GM12878 (cell line): ENCODE results near the gene TMEM263. TPM values are rescaled to one million over a fixed set of nuclear protein-coding genes. Genes with fewer than 3 reads are reported as not detected.

Source experiments
- ATAC-seq: fragments of 200-7000 bp; cut with Tn5 transposase; 3 replicates; pipeline ENCODE4 v1.9.1; 2020; ENCODE audit warnings: mild to moderate bottlenecking, moderate library complexity
- BruUV-seq: library from RNA; stranded (reverse); fragments of 400-500 nt; replicated peaks from 2 replicates; lab custom pipeline; 2021; lab: Mats Ljungman, UMichigan
- CTCF ChIA-PET: fragments of 300-600 bp; sonication (Branson Sonifier 250); formaldehyde crosslinking; extraction: SDS; loops from one replicate; lab custom pipeline; 2021; ENCODE audit warnings: inconsistent platforms; lab: Yijun Ruan, JAX
- POLR2A ChIA-PET: fragments of 350-600 bp; formaldehyde crosslinking; extraction: SDS; loops from one replicate; lab custom pipeline; 2021; ENCODE audit warnings: inconsistent platforms; lab: Charles Lee
- RAD21 ChIA-PET: fragments of 300-600 bp; sonication (Branson Sonifier 250); formaldehyde crosslinking; loops from one replicate; lab custom pipeline; 2023; ENCODE audit warnings: antibody characterized with exemption; ENCODE audit not compliant: unreplicated experiment; lab: Charles Lee
- SMC1A ChIA-PET: fragments of 300-600 bp; sonication (Branson Sonifier 250); formaldehyde crosslinking; loops from one replicate; lab custom pipeline; 2023; ENCODE audit not compliant: unreplicated experiment, uncharacterized antibody; lab: Charles Lee
- DNase-seq: peaks from one replicate; pipeline ENCODE4 v3.0.0-alpha.2; 2011; ENCODE audit warnings: low read depth, low spot score
- FAIRE-seq: peaks from 3 replicates; lab custom pipeline; 2011; peaks lifted over from hg19 to GRCh38; lab: Jason Lieb, UNC
- H2AFZ ChIP-seq: 2 replicates; pipeline ENCODE4 v1.6.0; 2011; ENCODE audit warnings: low read depth, low read length, control low read depth; ENCODE audit not compliant: control insufficient read depth
- H3K27ac ChIP-seq: 2 replicates; pipeline ENCODE4 v1.5.1; 2011; ENCODE audit warnings: control low read depth; ENCODE audit not compliant: control insufficient read depth, insufficient read depth
- H3K27me3 ChIP-seq, 2 experiments: replicated peaks in 1 of 2; 2 replicates each; pipeline versions ENCODE4 v1.6.0 to v1.6.1; 2011; ENCODE audit warnings: low read length in 1 of 2; ENCODE audit not compliant: control insufficient read depth in 2 of 2, insufficient read depth in 2 of 2
- H3K36me3 ChIP-seq, 2 experiments: 2 replicates each; pipeline ENCODE4 v1.5.1; 2011; ENCODE audit warnings: low read length in 1 of 2; ENCODE audit not compliant: control insufficient read depth in 2 of 2, insufficient read depth in 2 of 2
- H3K4me1 ChIP-seq: 2 replicates; pipeline ENCODE4 v1.6.1; 2011; ENCODE audit warnings: mild to moderate bottlenecking, low read length, moderate library complexity, mixed read lengths; ENCODE audit not compliant: control insufficient read depth, insufficient read depth
- H3K4me2 ChIP-seq: 2 replicates; pipeline ENCODE4 v1.6.0; 2011; ENCODE audit warnings: control low read depth; ENCODE audit not compliant: control insufficient read depth, insufficient read depth
- H3K4me3 ChIP-seq: fragments of 200-600 bp; sonication (generic); 2 replicates; pipeline ENCODE4 v1.5.1; 2016
- H3K79me2 ChIP-seq: 2 replicates; pipeline ENCODE4 v1.6.0; 2011; ENCODE audit warnings: low read length; ENCODE audit not compliant: control insufficient read depth, insufficient read depth
- H3K9ac ChIP-seq: 2 replicates; pipeline ENCODE4 v1.8.0; 2011; ENCODE audit warnings: low read length, control low read depth, mixed read lengths; ENCODE audit not compliant: control insufficient read depth, insufficient read depth
- H3K9me3 ChIP-seq: replicated peaks from 3 replicates; pipeline ENCODE4 v1.5.1; 2011; ENCODE audit warnings: mild to moderate bottlenecking, low read length; ENCODE audit not compliant: control insufficient read depth, insufficient read depth
- H4K20me1 ChIP-seq: 2 replicates; pipeline ENCODE4 v1.6.0; 2011; ENCODE audit not compliant: control insufficient read depth, insufficient read depth
- BCL11A ChIP-seq: IDR thresholded peaks from 2 replicates; pipeline ENCODE4 v1.6.1; 2011; ENCODE audit warnings: low read depth, low read length
- CEBPB ChIP-seq, 2 experiments: fragments of 150-350 bp in 1 of 2; IDR thresholded peaks; 2 replicates each; pipeline ENCODE4 v1.6.1; 2012 to 2014; ENCODE audit warnings: low read depth in 2 of 2, low read length in 2 of 2, borderline replicate concordance in 1 of 2, inconsistent platforms in 1 of 2
- CHD1 ChIP-seq: IDR thresholded peaks from 2 replicates; pipeline ENCODE4 v1.6.1; 2012; ENCODE audit warnings: low read depth, low read length, improper control_type of control experiment
- CREM ChIP-seq: IDR thresholded peaks from 2 replicates; pipeline ENCODE4 v1.6.1; 2014; ENCODE audit warnings: antibody characterized with exemption, low read depth
- GABPA ChIP-seq: IDR thresholded peaks from 2 replicates; pipeline ENCODE4 v1.6.1; 2014; ENCODE audit warnings: antibody characterized with exemption, low read depth, mild to moderate bottlenecking, inconsistent platforms
- IKZF2 ChIP-seq, 2 experiments: fragments of 450-650 bp; IDR thresholded peaks; 2 replicates each; pipeline ENCODE4 v1.6.1; 2017; ENCODE audit warnings: mild to moderate bottlenecking in 2 of 2, moderate library complexity in 2 of 2
- MYC ChIP-seq: IDR thresholded peaks from 2 replicates; pipeline ENCODE4 v1.6.1; 2011; ENCODE audit warnings: mild to moderate bottlenecking, low read length, moderate library complexity, inconsistent platforms; ENCODE audit not compliant: insufficient read depth, insufficient replicate concordance, insufficient read length, severe bottlenecking
- NKRF ChIP-seq: fragments of 450-650 bp; conservative IDR thresholded peaks from 2 replicates; pipeline ENCODE4 v1.6.1; 2017; ENCODE audit warnings: mild to moderate bottlenecking, moderate library complexity
- NR2C2 ChIP-seq: IDR thresholded peaks from 2 replicates; pipeline ENCODE4 v1.6.1; 2011; ENCODE audit warnings: borderline replicate concordance, low read depth; ENCODE audit not compliant: control insufficient read depth, insufficient read length
- SPI1 ChIP-seq: IDR thresholded peaks from 2 replicates; pipeline ENCODE4 v1.6.1; 2011; ENCODE audit warnings: low read depth, mild to moderate bottlenecking, low read length, moderate library complexity, borderline replicate concordance; ENCODE audit not compliant: insufficient read depth
- SREBF1 ChIP-seq: IDR thresholded peaks from 2 replicates; pipeline ENCODE4 v1.6.1; 2012; ENCODE audit warnings: mild to moderate bottlenecking, low read length
- ZBTB11 ChIP-seq: fragments of 450-650 bp; formaldehyde crosslinking; IDR thresholded peaks from 2 replicates; pipeline ENCODE4 v1.5.0; 2022; ENCODE audit warnings: mild to moderate bottlenecking, missing genetic modification characterization
- WGBS: methylation state at CpG from one replicate; pipeline ENCODE4 v1.1.6; 2016; ENCODE audit warnings: low lambda C conversion rate; ENCODE audit not compliant: insufficient replicate concordance, insufficient coverage; ENCODE audit errors: missing lambda C conversion rate; 5-methylcytosine and 5-hydroxymethylcytosine counted together
- in situ Hi-C: fragments of 300-500 bp; cut with MboI; formaldehyde crosslinking; loops from 9 replicates; pipeline ENCODE4 v1.14.3; 2018; ENCODE audit warnings: mixed read lengths
- intact Hi-C: fragments of 100-400 bp; cut with micrococcal nuclease; formaldehyde crosslinking; loops from one replicate; pipeline ENCODE4 v1.14.2; 2022; ENCODE audit not compliant: unreplicated experiment
- polyA plus RNA-seq, 11 experiments: library from polyadenylated mRNA; depleted of rRNA in 4 of 11; unstranded in 6 of 11; stranded (reverse) in 5 of 11; fragments of >200 nt; fragmentation: Nextera tagmentation in 4 of 11; fragmentation: Illumina TruSeq in 1 of 11; extraction: Ambion mirVana in 4 of 11; extraction: Trizol in 1 of 11; gene quantifications; 1 replicate in 1 of 11; 2 replicates in 10 of 11; pipeline versions ENCODE4 v1.2.1 to v1.2.3, GENCODE V29; 2011 to 2016; ENCODE audit warnings: inconsistent platforms in 2 of 11, missing spikeins in 2 of 11, low read depth in 1 of 11
- total RNA-seq, 4 experiments: library from RNA; depleted of rRNA in 3 of 4; stranded (reverse); fragments of >200 nt in 3 of 4; fragmentation: Illumina TruSeq in 1 of 4; extraction: Trizol in 1 of 4; gene quantifications; 2 replicates each; pipeline versions ENCODE4 v1.2.1 to v1.2.3, GENCODE V29; 2013 to 2021
- TF ChIP-seq, protein P1 (sequence below): fragments of 450-650 bp; IDR thresholded peaks from 2 replicates; pipeline ENCODE4 v1.6.1; 2017; ENCODE audit warnings: low read depth, mild to moderate bottlenecking, moderate library complexity

Gene TMEM263
- total and polyA plus RNA-seq, 10 of the 15 experiments (the other 5 are each of a cell fraction or from before 2014, with no cell fraction given) = 15.4 to 41.3 (median 27.6) TPM

GRCh38 chr12:106913456-106913855 lies 42.3 kb upstream of the TMEM263 start (continued):
- no peak for TF ChIP-seq SREBF1
- TF ChIP-seq NKRF = no peak
- TF ChIP-seq IKZF2 (IDR thresholded peaks at IDR 0.05) = no peak
- TF ChIP-seq ZBTB11 = no peak
- TF ChIP-seq, all 136 proteins: peak for 0

- POLR2A ChIA-PET = no interaction called here
- no peaks in the 10 kb centered on the region for H4K20me1 ChIP-seq
- RAD21 ChIA-PET = no interaction called here
- ATAC-seq (peak; percentile 82), FAIRE-seq (peak; percentile 72), DNase-seq (peak; percentile 36)
- H3K4me1 ChIP-seq = peaks cover 25% of the 10 kb centered on the region
- no TSS peak for BruUV-seq
- intact Hi-C loops (loop anchor here (5.0 to 10.0 kb wide), 3 partner anchors 73 to 690 kb away; no protein-coding TSS in a partner anchor), in situ Hi-C loops (loop anchor here (5.0 kb wide), 1 partner anchor 528 kb away; no protein-coding TSS in a partner anchor)
- H3K9ac ChIP-seq = no peak overlapping the region
- H3K27me3 ChIP-seq = no peaks in the 10 kb centered on the region
- H3K4me2 ChIP-seq = peak overlapping the region; percentile 17
- H3K4me3 ChIP-seq = no peak overlapping the region
- SMC1A ChIA-PET = interaction anchor here (0.6 to 1.1 kb wide), 2 partner anchors 8 to 293 kb away, joined by 3 to 4 read pairs; no protein-coding TSS in a partner anchor
- H3K79me2 ChIP-seq = no peaks in the 10 kb centered on the region
- H3K9me3 ChIP-seq = no peaks in the 10 kb centered on the region; the same call in 2 of the 3 replicates
- no peak overlapping the region; the same call in 1 of the 2 replicates for H2AFZ ChIP-seq
- no peak overlapping the region for H3K27ac ChIP-seq
- H3K36me3 ChIP-seq = no peaks in the 10 kb centered on the region
- CTCF ChIA-PET = interaction anchor here (0.6 to 7.8 kb wide), 5 partner anchors 9 to 557 kb away, joined by 3 to 102 read pairs (median 3); no protein-coding TSS in a partner anchor
- 0% methylated on average over 3 of the region's 3 CpGs for WGBS
- TF ChIP-seq BCL11A = 0 out of 2 replicates have a peak, but pooled peaks have one; percentile 4
- TF ChIP-seq NR2C2 = no peak
- TF ChIP-seq, protein P1, sequence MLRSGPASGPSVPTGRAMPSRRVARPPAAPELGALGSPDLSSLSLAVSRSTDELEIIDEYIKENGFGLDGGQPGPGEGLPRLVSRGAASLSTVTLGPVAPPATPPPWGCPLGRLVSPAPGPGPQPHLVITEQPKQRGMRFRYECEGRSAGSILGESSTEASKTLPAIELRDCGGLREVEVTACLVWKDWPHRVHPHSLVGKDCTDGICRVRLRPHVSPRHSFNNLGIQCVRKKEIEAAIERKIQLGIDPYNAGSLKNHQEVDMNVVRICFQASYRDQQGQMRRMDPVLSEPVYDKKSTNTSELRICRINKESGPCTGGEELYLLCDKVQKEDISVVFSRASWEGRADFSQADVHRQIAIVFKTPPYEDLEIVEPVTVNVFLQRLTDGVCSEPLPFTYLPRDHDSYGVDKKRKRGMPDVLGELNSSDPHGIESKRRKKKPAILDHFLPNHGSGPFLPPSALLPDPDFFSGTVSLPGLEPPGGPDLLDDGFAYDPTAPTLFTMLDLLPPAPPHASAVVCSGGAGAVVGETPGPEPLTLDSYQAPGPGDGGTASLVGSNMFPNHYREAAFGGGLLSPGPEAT = peak; percentile 62; the same call in 1 of the 2 replicates
- no peak for TF ChIP-seq CHD1
- 0 out of 2 replicates have a peak, but pooled peaks have one; percentile 11 for TF ChIP-seq GABPA
- TF ChIP-seq SPI1 = peak; percentile 17; the same call in 1 of the 2 replicates
- no peak for TF ChIP-seq CREM
- no peak for TF ChIP-seq CEBPB (IDR thresholded peaks at IDR 0.05; ENCODE audit: borderline replicate concordance in 1 of 2, low read depth in 2 of 2, low read length in 2 of 2)
- no peak for TF ChIP-seq MYC
These were observed 40.7 kb upstream of the TMEM263 start for GRCh38 chr12:106914796-106915634.
